Activated CD4-positive, alpha-beta T cell treated with anti-CD3 and anti-CD28 coated beads, Interleukin-2, amount 10 ng/mL, durations not matched to agents 24 days and 14 days (primary cell): ENCODE measurements around the gene MOBP. TPM values are rescaled to one million over a fixed set of nuclear protein-coding genes. Genes with fewer than 3 reads are reported as not detected.

ENCODE experiments used
- DNase-seq: peaks from one replicate; pipeline ENCODE4 v3.0.0; 2022
- H3K27ac Mint-ChIP-seq: one replicate; pipeline ENCODE4 v1.8.0; 2022; ENCODE audit warnings: mild to moderate bottlenecking, mixed read lengths
- H3K27me3 Mint-ChIP-seq: one replicate; pipeline ENCODE4 v1.8.0; 2022; ENCODE audit warnings: mixed read lengths
- H3K36me3 Mint-ChIP-seq: one replicate; pipeline ENCODE4 v1.8.0; 2022; ENCODE audit warnings: low read depth, mild to moderate bottlenecking, mixed read lengths
- H3K4me1 Mint-ChIP-seq: one replicate; pipeline ENCODE4 v1.8.0; 2021; ENCODE audit warnings: mixed read lengths
- H3K4me3 Mint-ChIP-seq: one replicate; pipeline ENCODE4 v1.8.0; 2022; ENCODE audit warnings: mild to moderate bottlenecking, moderate library complexity, mixed read lengths
- H3K9me3 Mint-ChIP-seq: one replicate; pipeline ENCODE4 v1.8.0; 2021; ENCODE audit warnings: mixed read lengths
- intact Hi-C: fragments of 100-400 bp; cut with micrococcal nuclease; formaldehyde crosslinking; loops from one replicate; pipeline ENCODE4 v1.15.1; 2023
- total RNA-seq: library from RNA; stranded (reverse); gene quantifications from 2 replicates; pipeline ENCODE4 v1.2.3, GENCODE V29; 2022

MOBP gene
- total RNA-seq, 1 donor from 2014 or later: not detected

DNA sequence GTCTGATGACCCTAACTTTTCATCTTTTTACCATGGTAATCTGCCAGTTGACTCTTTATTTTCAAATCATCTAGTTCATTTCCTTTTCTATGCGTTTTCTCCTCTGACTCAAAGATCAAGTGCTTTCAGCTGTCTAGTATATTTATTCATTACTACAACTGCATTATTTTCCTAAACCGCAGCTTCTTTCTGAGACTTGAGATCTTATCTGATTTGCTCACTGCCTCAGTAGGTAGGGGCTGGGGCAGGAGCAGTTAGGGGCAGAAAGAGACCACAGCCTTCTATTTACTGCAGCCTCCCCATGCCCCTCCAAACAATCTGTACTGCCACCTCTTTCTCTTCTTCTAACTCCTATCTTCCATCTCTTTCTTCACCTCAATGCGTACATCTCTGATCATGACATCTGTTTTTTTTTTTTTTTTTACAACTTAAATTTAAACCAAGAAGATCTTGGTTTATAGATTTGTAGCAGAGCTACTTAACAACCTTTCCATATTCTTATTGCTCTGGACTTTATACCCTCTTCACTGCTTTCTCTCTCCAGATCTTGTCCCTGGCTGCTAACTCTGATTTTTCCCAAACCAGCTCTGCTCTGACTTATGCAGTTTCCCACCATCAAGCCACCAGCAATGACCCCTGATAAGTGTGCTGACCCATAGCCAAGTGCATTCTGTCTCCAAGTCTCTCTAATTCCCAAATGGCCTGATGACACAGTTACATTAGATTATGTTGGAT is 52.2 kb downstream of the MOBP start:
- H3K9me3 Mint-ChIP-seq: peaks cover 4% of the 10 kb centered on the region
- H3K4me3 Mint-ChIP-seq: no peak overlapping the region
- H3K4me1 Mint-ChIP-seq: no peaks in the 10 kb centered on the region
- peak; percentile 30 for DNase-seq
- no peaks in the 10 kb centered on the region for H3K36me3 Mint-ChIP-seq
- intact Hi-C loops: no loop called here
- H3K27me3 Mint-ChIP-seq: peaks cover 15% of the 10 kb centered on the region
- H3K27ac Mint-ChIP-seq: no peak overlapping the region

DNA sequence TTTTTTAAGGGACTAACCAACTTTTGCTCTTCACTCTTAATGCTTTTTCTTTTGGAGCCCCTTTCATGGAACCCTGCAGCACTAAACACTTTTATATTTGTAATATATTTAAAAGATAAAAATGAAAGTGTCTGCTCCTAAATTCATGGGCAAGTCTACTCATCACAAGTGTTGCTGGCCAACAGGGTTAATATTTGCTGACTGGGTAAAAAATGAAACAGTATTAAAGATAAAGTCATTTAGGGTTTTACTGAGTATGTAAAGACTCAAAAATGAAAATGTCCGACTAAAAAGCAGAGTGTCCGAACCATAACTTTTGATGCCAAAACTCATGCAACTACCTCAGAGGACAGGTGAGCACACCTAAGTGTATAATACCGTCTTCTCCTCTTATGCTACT is 54.0 kb downstream of the MOBP start:
- peaks cover 16% of the 10 kb centered on the region for H3K27me3 Mint-ChIP-seq
- no peak overlapping the region for H3K27ac Mint-ChIP-seq
- DNase-seq: no peak
- intact Hi-C loops: no loop called here
- H3K36me3 Mint-ChIP-seq: no peaks in the 10 kb centered on the region
- H3K4me3 Mint-ChIP-seq: no peak overlapping the region
- no peaks in the 10 kb centered on the region for H3K4me1 Mint-ChIP-seq
- H3K9me3 Mint-ChIP-seq: peaks cover 9% of the 10 kb centered on the region

DNA sequence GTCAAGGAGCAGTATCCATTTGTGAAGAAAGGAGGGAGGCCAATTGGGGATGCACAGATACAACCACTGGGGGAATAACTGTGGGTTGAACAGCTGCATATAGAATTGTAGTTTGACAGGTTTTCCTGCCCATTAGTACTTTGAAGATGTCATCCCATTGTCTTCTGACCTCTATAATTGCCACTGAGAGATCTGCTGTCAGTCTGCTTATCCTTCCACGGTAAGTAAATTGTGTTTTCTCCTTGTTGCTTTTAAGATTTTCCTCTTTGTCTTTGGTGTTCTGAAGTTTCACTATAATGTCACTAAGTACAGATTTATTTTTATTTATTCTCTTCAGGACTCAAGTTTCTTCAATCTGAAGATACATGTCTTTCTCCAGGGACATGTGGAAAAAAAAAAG is 56.6 kb downstream of the MOBP start:
- H3K4me1 Mint-ChIP-seq: no peaks in the 10 kb centered on the region
- DNase-seq: no peak
- H3K27me3 Mint-ChIP-seq: peaks cover 14% of the 10 kb centered on the region
- intact Hi-C loops: no loop called here
- no peak overlapping the region for H3K4me3 Mint-ChIP-seq
- peaks cover 9% of the 10 kb centered on the region for H3K9me3 Mint-ChIP-seq
- no peak overlapping the region for H3K27ac Mint-ChIP-seq
- no peaks in the 10 kb centered on the region for H3K36me3 Mint-ChIP-seq

DNA sequence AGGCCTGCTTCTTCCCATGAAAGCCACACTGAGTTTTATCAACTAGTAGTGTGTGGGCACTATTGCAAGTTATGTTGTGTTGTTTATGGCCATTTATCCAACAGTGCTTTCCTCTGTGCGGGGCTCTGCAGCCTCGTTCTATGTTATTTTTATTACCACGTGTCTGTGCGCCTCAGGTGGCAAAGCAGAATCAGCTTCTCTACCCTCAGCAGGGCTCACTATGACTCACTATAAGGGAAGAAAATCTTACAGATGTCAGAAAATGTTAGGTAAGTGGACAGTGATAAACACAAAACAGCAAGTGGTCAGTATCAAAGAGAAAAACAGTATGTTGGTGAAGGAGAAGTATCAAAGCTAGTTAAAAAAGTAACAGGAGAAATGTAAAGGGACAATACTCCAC is 61.4 kb downstream of the MOBP start:
- no peak overlapping the region for H3K27ac Mint-ChIP-seq
- intact Hi-C loops: no loop called here

DNA sequence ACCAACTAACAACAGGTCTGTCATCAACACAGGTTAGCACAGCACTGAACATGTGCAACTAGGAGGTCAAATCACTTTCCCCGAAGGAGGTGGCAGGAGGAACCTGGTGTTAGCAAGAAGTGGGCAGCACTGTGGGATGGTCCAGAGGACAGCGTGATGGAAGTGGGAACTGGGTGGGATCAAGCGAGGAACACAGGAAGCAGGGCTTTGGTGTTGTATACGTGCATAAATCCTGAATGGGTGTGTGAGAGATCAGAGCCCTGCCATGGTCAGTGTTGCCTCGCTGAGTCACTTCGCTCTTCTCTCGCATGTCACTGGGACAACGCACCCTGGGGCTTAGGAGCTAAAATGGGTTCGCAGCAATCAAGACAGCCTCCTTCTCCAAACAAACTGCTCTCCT is 62.1 kb downstream of the MOBP start:
- H3K4me1 Mint-ChIP-seq: no peaks in the 10 kb centered on the region
- DNase-seq: peak; percentile 48
- peaks cover 5% of the 10 kb centered on the region for H3K9me3 Mint-ChIP-seq
- H3K27me3 Mint-ChIP-seq: peaks cover 16% of the 10 kb centered on the region
- intact Hi-C loops: no loop called here
- no peak overlapping the region for H3K4me3 Mint-ChIP-seq
- no peak overlapping the region for H3K27ac Mint-ChIP-seq
- no peaks in the 10 kb centered on the region for H3K36me3 Mint-ChIP-seq

More for the DNA sequence above, 61.4 kb downstream of the MOBP start:
- Mint-ChIP-seq H3K36me3 (no peaks in the 10 kb centered on the region), H3K27me3 (peaks cover 15% of the 10 kb centered on the region), H3K9me3 (peaks cover 9% of the 10 kb centered on the region), H3K4me3 (no peak overlapping the region), H3K4me1 (no peaks in the 10 kb centered on the region)
- DNase-seq: peak; percentile 17

DNA sequence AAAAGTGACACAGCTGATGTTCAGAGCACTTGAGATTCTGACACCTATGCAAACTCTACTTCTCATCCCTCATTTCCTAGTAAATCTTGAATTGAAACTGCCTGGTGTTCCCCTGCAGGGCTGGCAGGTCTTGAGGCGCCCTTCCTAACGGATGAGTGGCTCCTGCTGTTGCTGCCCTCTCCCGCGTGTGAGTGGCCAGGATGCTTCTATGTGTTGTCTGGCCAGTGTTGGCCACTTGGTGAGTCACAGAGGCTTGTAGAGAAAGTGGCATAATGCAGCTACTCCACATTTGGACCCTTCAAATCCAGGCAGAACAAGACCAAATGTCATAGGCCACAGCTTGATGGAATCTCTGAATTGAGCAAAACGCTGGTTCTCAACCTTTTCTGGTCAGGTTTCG is 63.6 kb downstream of the MOBP start:
- no peak overlapping the region for H3K27ac Mint-ChIP-seq
- no peaks in the 10 kb centered on the region for H3K36me3 Mint-ChIP-seq
- intact Hi-C loops: no loop called here
- peaks cover 20% of the 10 kb centered on the region for H3K27me3 Mint-ChIP-seq
- H3K4me3 Mint-ChIP-seq: no peak overlapping the region
- no peak for DNase-seq
- H3K4me1 Mint-ChIP-seq: no peaks in the 10 kb centered on the region
- H3K9me3 Mint-ChIP-seq: no peaks in the 10 kb centered on the region

DNA sequence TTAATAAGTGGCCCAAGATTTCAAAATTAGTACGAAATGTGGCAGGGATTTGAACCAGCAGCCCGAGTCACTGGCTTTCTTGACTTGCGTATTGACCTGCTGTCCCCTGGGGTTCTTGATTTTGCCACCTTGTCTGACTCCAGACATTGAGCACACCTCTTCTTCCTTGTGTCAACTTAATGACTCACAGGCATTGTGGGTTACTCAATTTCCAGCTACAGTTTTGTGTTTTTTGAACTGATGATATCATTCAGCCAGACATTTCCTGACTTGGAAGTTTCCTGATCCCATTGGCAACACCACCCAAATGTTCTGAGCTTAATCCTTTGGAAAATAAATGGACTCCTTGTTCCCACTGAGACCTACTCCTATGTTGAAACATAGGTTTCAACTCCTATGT is 64.2 kb downstream of the MOBP start:
- Mint-ChIP-seq H3K9me3 (no peaks in the 10 kb centered on the region), H3K27me3 (peaks cover 20% of the 10 kb centered on the region), H3K4me1 (no peaks in the 10 kb centered on the region), H3K4me3 (no peak overlapping the region), H3K27ac (no peak overlapping the region), H3K36me3 (no peaks in the 10 kb centered on the region)
- intact Hi-C loops: no loop called here
- no peak for DNase-seq

DNA sequence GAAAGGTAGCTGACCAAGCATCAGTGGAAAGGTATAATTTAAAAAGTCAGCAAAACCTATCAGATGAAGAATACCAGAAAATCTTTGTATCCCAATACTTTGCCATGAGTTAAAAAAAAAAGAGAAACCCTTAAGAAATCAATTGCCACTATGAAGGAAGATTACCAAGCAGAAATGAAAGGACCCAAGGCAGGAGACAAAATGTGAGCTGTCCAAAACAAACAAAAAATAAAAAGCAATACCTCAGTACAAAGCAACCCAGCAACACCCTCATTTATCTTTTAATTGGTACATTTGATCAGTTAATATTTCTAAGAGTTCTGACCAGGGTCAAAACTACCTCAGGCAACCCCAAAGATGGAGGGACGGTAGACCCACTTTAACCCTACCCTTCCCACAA is 65.3 kb downstream of the MOBP start:
- Mint-ChIP-seq H3K4me3 (no peak overlapping the region), H3K4me1 (no peaks in the 10 kb centered on the region), H3K9me3 (no peaks in the 10 kb centered on the region), H3K27me3 (peaks cover 19% of the 10 kb centered on the region), H3K36me3 (no peaks in the 10 kb centered on the region), H3K27ac (no peak overlapping the region)
- intact Hi-C loops: no loop called here
- DNase-seq: no peak

DNA sequence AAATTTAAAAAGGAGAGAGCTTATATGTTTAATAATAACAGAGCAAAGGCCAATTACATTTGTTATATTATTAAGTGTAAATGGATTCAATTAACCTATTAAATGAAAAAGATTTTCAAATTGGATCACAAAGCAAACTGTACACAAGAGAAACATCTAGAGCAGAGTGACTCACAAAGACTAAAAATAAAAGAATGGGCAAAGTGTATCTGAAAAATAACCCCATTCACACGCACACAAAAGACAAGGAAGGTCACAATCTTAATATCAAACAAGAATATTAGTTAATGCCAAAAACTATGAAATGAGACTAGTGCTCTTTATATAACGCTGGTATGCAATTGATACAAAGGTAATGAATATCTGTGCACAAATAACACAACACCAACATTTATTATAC is 65.7 kb downstream of the MOBP start:
- no peak for DNase-seq
- H3K27ac Mint-ChIP-seq: no peak overlapping the region
- no peak overlapping the region for H3K4me3 Mint-ChIP-seq
- H3K4me1 Mint-ChIP-seq: no peaks in the 10 kb centered on the region
- intact Hi-C loops: no loop called here
- H3K27me3 Mint-ChIP-seq: peaks cover 19% of the 10 kb centered on the region
- no peaks in the 10 kb centered on the region for H3K9me3 Mint-ChIP-seq
- H3K36me3 Mint-ChIP-seq: no peaks in the 10 kb centered on the region

DNA sequence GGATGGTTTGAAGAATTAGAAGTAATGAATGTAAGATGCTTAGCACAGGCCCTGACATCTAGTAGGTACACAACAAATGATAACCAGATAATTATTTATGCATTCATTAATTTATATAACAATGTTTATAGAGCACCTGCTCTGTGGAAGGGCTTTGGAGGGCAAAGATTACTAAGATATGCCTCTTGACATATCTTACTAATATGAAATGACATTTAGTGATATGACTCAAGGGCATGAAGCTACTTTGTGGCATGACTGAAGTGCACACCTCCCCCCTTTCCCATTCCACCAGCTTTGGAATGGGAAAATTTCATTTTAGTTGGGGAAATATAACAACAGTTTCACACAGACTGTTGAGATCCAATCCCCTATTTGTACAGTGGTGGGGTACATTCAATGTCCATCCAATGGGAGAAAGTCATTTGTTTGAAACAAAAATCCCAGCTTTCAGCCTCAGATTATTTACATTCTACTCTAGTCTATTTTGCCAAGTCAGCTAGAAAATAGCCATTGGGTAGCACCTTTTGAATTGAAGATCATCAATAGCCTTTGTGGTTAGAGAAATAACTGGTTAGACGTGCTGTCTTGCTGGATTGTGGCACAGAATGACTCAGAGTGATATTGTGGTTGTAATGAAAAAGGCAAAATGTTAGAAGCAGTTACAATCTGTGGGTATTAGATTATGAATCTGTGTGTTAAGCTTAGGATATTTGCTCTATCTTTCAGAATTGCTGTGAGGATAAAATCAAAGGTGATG is 72.9 kb downstream of the MOBP start:
- Mint-ChIP-seq H3K9me3 (no peaks in the 10 kb centered on the region), H3K36me3 (no peaks in the 10 kb centered on the region), H3K27ac (no peak overlapping the region), H3K27me3 (peaks cover 8% of the 10 kb centered on the region), H3K4me3 (no peak overlapping the region), H3K4me1 (no peaks in the 10 kb centered on the region)
- intact Hi-C loops: no loop called here
- no peak for DNase-seq

DNA sequence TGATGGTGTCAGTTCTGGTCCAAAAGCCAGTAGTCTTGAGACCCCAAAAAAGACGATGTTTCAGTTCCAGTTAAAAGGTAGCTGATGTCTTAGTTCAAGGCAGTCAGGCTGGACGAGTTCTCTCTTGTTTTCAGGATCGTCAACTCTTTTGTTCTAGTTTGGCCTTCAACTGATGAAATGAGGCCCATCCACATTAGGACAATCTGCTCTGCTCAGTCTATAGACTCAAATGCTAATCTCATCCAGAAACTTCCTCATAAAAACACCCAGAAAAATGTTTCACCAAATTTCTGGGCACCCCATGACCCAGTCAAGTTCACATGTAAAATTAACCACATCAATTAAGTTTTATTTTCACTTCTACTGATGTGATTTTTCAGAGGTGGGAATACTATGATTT is 74.0 kb downstream of the MOBP start:
- intact Hi-C loops: no loop called here
- Mint-ChIP-seq H3K4me1 (no peaks in the 10 kb centered on the region), H3K36me3 (no peaks in the 10 kb centered on the region), H3K9me3 (no peaks in the 10 kb centered on the region), H3K4me3 (no peak overlapping the region), H3K27me3 (peaks cover 3% of the 10 kb centered on the region), H3K27ac (no peak overlapping the region)
- no peak for DNase-seq

DNA sequence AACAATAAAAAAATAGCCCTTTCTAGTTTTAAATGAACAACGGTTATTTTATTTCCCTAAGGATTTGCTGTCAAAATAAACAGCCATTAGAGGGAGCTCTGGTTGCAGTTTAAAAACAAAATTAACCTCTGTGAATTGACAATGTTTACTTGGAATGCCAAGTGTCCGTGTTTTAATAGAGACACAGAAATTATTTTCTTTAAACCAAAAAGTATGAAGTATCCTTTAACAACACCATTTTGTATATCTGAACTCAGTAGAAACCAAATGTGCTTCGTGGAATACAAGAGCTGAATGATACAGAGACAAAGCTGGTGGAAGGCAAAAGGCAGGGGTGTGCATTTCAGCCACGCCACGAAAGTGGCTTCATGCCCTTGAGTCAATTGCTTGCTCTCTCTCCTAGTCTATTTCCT is 74.4 kb downstream of the MOBP start:
- no peak for DNase-seq
- H3K9me3 Mint-ChIP-seq: no peaks in the 10 kb centered on the region
- H3K4me3 Mint-ChIP-seq: no peak overlapping the region
- intact Hi-C loops: no loop called here
- no peak overlapping the region for H3K27ac Mint-ChIP-seq
- H3K27me3 Mint-ChIP-seq: peaks cover 3% of the 10 kb centered on the region
- H3K36me3 Mint-ChIP-seq: no peaks in the 10 kb centered on the region
- H3K4me1 Mint-ChIP-seq: no peaks in the 10 kb centered on the region

DNA sequence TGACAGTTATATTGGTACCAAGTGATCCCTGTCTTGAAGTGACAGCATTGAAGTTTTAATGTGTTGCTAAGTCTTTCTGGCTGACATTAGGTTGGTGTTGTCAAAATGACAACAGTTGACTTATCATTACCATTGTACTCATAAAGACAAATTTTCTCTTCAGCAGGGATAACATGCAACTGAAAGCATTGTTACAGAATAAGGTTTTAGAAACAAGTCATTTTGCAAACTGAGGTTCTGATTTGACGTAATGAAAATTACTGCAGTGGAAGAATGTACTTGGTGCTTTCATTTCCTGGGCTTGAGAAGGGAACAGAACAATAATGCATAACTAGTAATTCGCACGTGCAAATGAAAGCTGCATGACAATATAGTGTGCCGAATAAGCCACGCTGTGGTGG is 75.1 kb downstream of the MOBP start:
- H3K36me3 Mint-ChIP-seq: no peaks in the 10 kb centered on the region
- DNase-seq: no peak
- intact Hi-C loops: no loop called here
- H3K4me1 Mint-ChIP-seq: no peaks in the 10 kb centered on the region
- no peak overlapping the region for H3K4me3 Mint-ChIP-seq
- peaks cover 5% of the 10 kb centered on the region for H3K27me3 Mint-ChIP-seq
- H3K9me3 Mint-ChIP-seq: no peaks in the 10 kb centered on the region
- no peak overlapping the region for H3K27ac Mint-ChIP-seq

DNA sequence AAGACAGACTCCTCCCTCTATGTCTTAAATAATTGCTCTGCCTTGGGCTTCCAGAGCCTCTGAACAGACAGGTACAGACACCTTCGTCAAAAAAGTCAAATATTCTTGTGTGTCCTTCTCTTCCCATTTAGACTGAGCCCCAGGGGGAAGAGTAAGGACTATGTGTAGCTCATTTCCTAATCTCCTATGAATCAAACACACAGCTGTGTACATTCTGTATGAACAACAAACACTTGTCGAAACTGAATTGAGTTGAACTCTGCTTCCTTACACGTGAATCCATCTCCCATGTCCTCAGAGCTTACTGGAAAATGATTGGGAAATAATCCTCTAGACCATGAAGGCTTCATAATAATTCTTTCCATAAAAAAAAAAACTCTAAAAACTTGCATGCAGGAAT is 80.8 kb downstream of the MOBP start:
- Mint-ChIP-seq H3K27ac (no peak overlapping the region), H3K27me3 (peaks cover 4% of the 10 kb centered on the region), H3K4me3 (no peak overlapping the region), H3K9me3 (no peaks in the 10 kb centered on the region), H3K4me1 (no peaks in the 10 kb centered on the region), H3K36me3 (no peaks in the 10 kb centered on the region)
- no peak for DNase-seq
- intact Hi-C loops: no loop called here
